ENCODE measurements around the gene POLD2. TPM values are rescaled to one million over a fixed set of nuclear protein-coding genes. Genes with fewer than 3 reads are reported as not detected.

POLD2 gene
- total RNA-seq, 4 donors from 2014 or later: 12.9 to 73.3 (median 33.7) TPM

GRCh38 chr7:44075296-44076075, 47.9 kb downstream of the POLD2 start:
- Histone ChIP-seq H3K27me3 (no peaks in the 10 kb centered on the region), H3K27ac (no peak overlapping the region), H3K36me3 (no peaks in the 10 kb centered on the region), H3K4me1 (peaks cover 0 to 7% of the 10 kb centered on the region in 2 donors), H3K9me3 (no peaks in the 10 kb centered on the region), H3K4me3 (no peak overlapping the region)
- no peak for TF ChIP-seq POLR2A (IDR thresholded peaks at IDR 0.05)
- no peak for TF ChIP-seq CTCF (IDR thresholded peaks at IDR 0.05)
- intact Hi-C loops (cut with DNase I; ENCODE audit: low total_unique reads): no loop called here
- no peak for DNase-seq

- Histone ChIP-seq H3K27ac (peak overlapping the region; percentile 64 to 75), H3K27me3 (no peaks in the 10 kb centered on the region), H3K9me3 (no peaks in the 10 kb centered on the region), H3K4me3 (no peak overlapping the region), H3K4me1 (peaks cover 0 to 7% of the 10 kb centered on the region in 2 donors), H3K36me3 (no peaks in the 10 kb centered on the region)
- TF ChIP-seq CTCF (IDR thresholded peaks at IDR 0.05): no peak
- TF ChIP-seq POLR2A (IDR thresholded peaks at IDR 0.05): no peak
- no peak for DNase-seq
- intact Hi-C loops (cut with DNase I; ENCODE audit: low total_unique reads): no loop called here
Measured at GRCh38 chr7:44074349-44074695, 49.0 kb downstream of the POLD2 start.

- no peak overlapping the region for H3K4me3 ChIP-seq
Measured at GRCh38 chr7:44073664-44074348, 49.5 kb downstream of the POLD2 start.

GRCh38 chr7:44072364-44073231, 50.8 kb downstream of the POLD2 start:
- intact Hi-C loops (cut with DNase I; ENCODE audit: low total_unique reads): no loop called here
- DNase-seq: peak; percentile 76 to 86
- H3K36me3 ChIP-seq: no peaks in the 10 kb centered on the region

More at GRCh38 chr7:44073664-44074348, 49.5 kb downstream of the POLD2 start:
- intact Hi-C loops (cut with DNase I; ENCODE audit: low total_unique reads): no loop called here
- DNase-seq: peak; percentile 49 to 63
- Histone ChIP-seq H3K9me3 (no peaks in the 10 kb centered on the region), H3K4me1 (peaks cover 0 to 7% of the 10 kb centered on the region in 2 donors), H3K27me3 (no peaks in the 10 kb centered on the region), H3K36me3 (no peaks in the 10 kb centered on the region), H3K27ac (peak overlapping the region; percentile 64 to 75)
- TF ChIP-seq CTCF (IDR thresholded peaks at IDR 0.05) (no peak), POLR2A (IDR thresholded peaks at IDR 0.05) (peak; percentile 8 to 21)

More at GRCh38 chr7:44072364-44073231, 50.8 kb downstream of the POLD2 start:
- Histone ChIP-seq H3K4me3 (no peak overlapping the region), H3K9me3 (no peaks in the 10 kb centered on the region), H3K27me3 (no peaks in the 10 kb centered on the region), H3K4me1 (peaks cover 0 to 7% of the 10 kb centered on the region in 2 donors), H3K27ac (peak overlapping the region; percentile 64 to 75)
- TF ChIP-seq POLR2A (IDR thresholded peaks at IDR 0.05): no peak
- TF ChIP-seq CTCF (IDR thresholded peaks at IDR 0.05): peak; percentile 57 to 63 (median 60)
